Trophoblast cell (in vitro differentiated cells and primary cell): ENCODE results near the gene DIAPH2.
A peak's percentile ranks its signal among the peaks of the same experiment; 100 is the strongest.

Experiments
- DNase-seq, 2 donors: peaks; one replicate each; pipeline ENCODE4 v3.0.0-alpha.2; 2016
- H2AFZ ChIP-seq: 2 replicates; pipeline ENCODE4 v1.6.1; 2013; ENCODE audit warnings: low read length, moderate library complexity, mild to moderate bottlenecking; ENCODE audit not compliant: insufficient read depth, poor library complexity
- H2AK5ac ChIP-seq: 2 replicates; pipeline ENCODE4 v1.6.1; 2013; ENCODE audit warnings: mild to moderate bottlenecking, low read length
- H2BK120ac ChIP-seq: 2 replicates; pipeline ENCODE4 v1.6.1; 2013; ENCODE audit warnings: low read length, mild to moderate bottlenecking, moderate library complexity; ENCODE audit not compliant: insufficient read depth, poor library complexity
- H2BK12ac ChIP-seq: 2 replicates; pipeline ENCODE4 v1.6.1; 2013; ENCODE audit warnings: mild to moderate bottlenecking, low read length, moderate library complexity
- H2BK5ac ChIP-seq: 2 replicates; pipeline ENCODE4 v1.6.1; 2013; ENCODE audit warnings: low read length, low read depth, moderate library complexity, mild to moderate bottlenecking; ENCODE audit not compliant: poor library complexity
- H3K14ac ChIP-seq: 2 replicates; pipeline ENCODE4 v1.6.1; 2013; ENCODE audit warnings: mild to moderate bottlenecking, low read length
- H3K18ac ChIP-seq: 2 replicates; pipeline ENCODE4 v1.6.1; 2013; ENCODE audit warnings: mild to moderate bottlenecking, low read length
- H3K23ac ChIP-seq: 2 replicates; pipeline ENCODE4 v1.6.1; 2013; ENCODE audit warnings: low read length
- H3K27ac ChIP-seq: 2 replicates; pipeline ENCODE4 v1.5.1; 2013; ENCODE audit warnings: low read depth, mild to moderate bottlenecking, inconsistent platforms, low read length, moderate library complexity
- H3K27me3 ChIP-seq: 2 replicates; pipeline ENCODE4 v1.6.1; 2013; ENCODE audit warnings: inconsistent platforms, mild to moderate bottlenecking, low read length, moderate library complexity; ENCODE audit not compliant: insufficient read depth
- H3K36me3 ChIP-seq, 2 experiments: 1 replicate in 1 of 2; 2 replicates in 1 of 2; pipeline ENCODE4 v1.6.1; 2013; ENCODE audit warnings: low read length in 2 of 2, mild to moderate bottlenecking in 2 of 2, moderate library complexity in 1 of 2; ENCODE audit not compliant: insufficient read depth in 2 of 2, control insufficient read depth in 1 of 2
- H3K4ac ChIP-seq: 2 replicates; pipeline ENCODE4 v1.6.1; 2013; ENCODE audit warnings: low read depth, mild to moderate bottlenecking, low read length, moderate library complexity
- H3K4me1 ChIP-seq, 2 experiments: 1 replicate in 1 of 2; 2 replicates in 1 of 2; pipeline ENCODE4 v1.6.1; 2013; ENCODE audit warnings: low read length in 2 of 2, mild to moderate bottlenecking in 2 of 2, moderate library complexity in 1 of 2; ENCODE audit not compliant: insufficient read depth in 2 of 2, control insufficient read depth in 1 of 2
- H3K4me2 ChIP-seq: 2 replicates; pipeline ENCODE4 v1.6.1; 2013; ENCODE audit warnings: inconsistent platforms, mild to moderate bottlenecking, low read length, moderate library complexity
- H3K4me3 ChIP-seq: 2 replicates; pipeline ENCODE4 v1.5.1; 2013; ENCODE audit warnings: mild to moderate bottlenecking, low read depth, low read length, inconsistent platforms
- H3K79me1 ChIP-seq: one replicate; pipeline ENCODE4 v1.6.1; 2013; ENCODE audit warnings: low read length
- H3K79me2 ChIP-seq: 2 replicates; pipeline ENCODE4 v1.6.1; 2013; ENCODE audit warnings: low read length, mild to moderate bottlenecking; ENCODE audit not compliant: control insufficient read depth, insufficient read depth, poor library complexity
- H3K9ac ChIP-seq: 2 replicates; pipeline ENCODE4 v1.6.1; 2013; ENCODE audit warnings: mild to moderate bottlenecking, low read length
- H3K9me3 ChIP-seq: 2 replicates; pipeline ENCODE4 v1.6.1; 2013; ENCODE audit warnings: low read depth, mild to moderate bottlenecking, control low read depth, inconsistent platforms, low read length; ENCODE audit not compliant: insufficient read depth
- H4K12ac ChIP-seq: 2 replicates; pipeline ENCODE4 v1.6.1; 2013; ENCODE audit warnings: low read depth, mild to moderate bottlenecking, low read length, moderate library complexity
- H4K8ac ChIP-seq: 2 replicates; pipeline ENCODE4 v1.6.1; 2013; ENCODE audit warnings: low read depth, mild to moderate bottlenecking, low read length, moderate library complexity
- H4K91ac ChIP-seq: one replicate; pipeline ENCODE4 v1.6.1; 2013; ENCODE audit warnings: low read depth, mild to moderate bottlenecking, low read length, moderate library complexity
- WGBS: extraction: QIAGEN DNeasy Blood & Tissue Kit; methylation state at CpG from one replicate; pipeline ENCODE4 v1.1.7; 2013; ENCODE audit warnings: missing lambda C conversion rate; ENCODE audit not compliant: insufficient read length, insufficient coverage; ENCODE audit errors: extremely low coverage; 5-methylcytosine and 5-hydroxymethylcytosine counted together

DIAPH2 gene

GRCh38 chrX:97531825-97532224 lies 847.2 kb downstream of the DIAPH2 start:
- no peak overlapping the region for H2BK5ac ChIP-seq
- no peak overlapping the region for H2BK12ac ChIP-seq
- H4K8ac ChIP-seq, result no peak overlapping the region
- H3K14ac ChIP-seq, result no peak overlapping the region
- no peaks in the 10 kb centered on the region for H3K36me3 ChIP-seq
- no CpG with 5 or more reads among the region's 3 CpGs for WGBS
- no peaks in the 10 kb centered on the region for H3K27me3 ChIP-seq
- H3K4me2 ChIP-seq, result no peak overlapping the region
- H3K23ac ChIP-seq, result no peak overlapping the region
- no peak overlapping the region for H3K27ac ChIP-seq
- DNase-seq, result no peak
- no peak overlapping the region for H4K12ac ChIP-seq
- H2AK5ac ChIP-seq, result no peak overlapping the region
- no peak overlapping the region for H3K4me3 ChIP-seq
- no peak overlapping the region for H3K4ac ChIP-seq
- no peaks in the 10 kb centered on the region for H3K79me1 ChIP-seq
- H3K79me2 ChIP-seq, result no peaks in the 10 kb centered on the region
- H3K9ac ChIP-seq, result no peak overlapping the region
- no peak overlapping the region for H2AFZ ChIP-seq
- no peak overlapping the region for H4K91ac ChIP-seq
- H3K4me1 ChIP-seq, result no peaks in the 10 kb centered on the region
- H3K9me3 ChIP-seq, result no peaks in the 10 kb centered on the region
- H3K18ac ChIP-seq, result no peak overlapping the region
- H2BK120ac ChIP-seq, result no peak overlapping the region

GRCh38 chrX:97538745-97539144 lies 854.1 kb downstream of the DIAPH2 start:
- H3K79me2 ChIP-seq, result no peaks in the 10 kb centered on the region
- H3K27ac ChIP-seq, result no peak overlapping the region
- no peak overlapping the region for H2AK5ac ChIP-seq
- H3K18ac ChIP-seq, result no peak overlapping the region
- no peak overlapping the region for H2BK12ac ChIP-seq
- H2BK5ac ChIP-seq, result no peak overlapping the region
- H3K4me2 ChIP-seq, result no peak overlapping the region
- H3K9ac ChIP-seq, result no peak overlapping the region
- H2BK120ac ChIP-seq, result no peak overlapping the region
- no peak overlapping the region for H4K91ac ChIP-seq
- no peak overlapping the region for H3K4me3 ChIP-seq
- no peak overlapping the region for H3K14ac ChIP-seq
- no peaks in the 10 kb centered on the region for H3K36me3 ChIP-seq
- DNase-seq, result no peak
- no peak overlapping the region for H4K8ac ChIP-seq
- H4K12ac ChIP-seq, result no peak overlapping the region
- no peak overlapping the region for H3K4ac ChIP-seq
- WGBS, result no CpG with 5 or more reads among the region's 3 CpGs
- no peaks in the 10 kb centered on the region for H3K4me1 ChIP-seq
- H3K27me3 ChIP-seq, result no peaks in the 10 kb centered on the region
- no peak overlapping the region for H2AFZ ChIP-seq
- no peaks in the 10 kb centered on the region for H3K79me1 ChIP-seq
- no peaks in the 10 kb centered on the region for H3K9me3 ChIP-seq
- H3K23ac ChIP-seq, result no peak overlapping the region

- Histone ChIP-seq H2BK12ac (no peak overlapping the region), H3K18ac (no peak overlapping the region), H3K4me2 (no peak overlapping the region), H2AK5ac (no peak overlapping the region), H3K36me3 (no peaks in the 10 kb centered on the region), H4K12ac (no peak overlapping the region), H3K4me3 (no peak overlapping the region), H2AFZ (no peak overlapping the region), H3K9ac (no peak overlapping the region), H3K79me1 (no peaks in the 10 kb centered on the region), H4K8ac (no peak overlapping the region), H3K27ac (no peak overlapping the region), H3K9me3 (no peaks in the 10 kb centered on the region), H2BK120ac (no peak overlapping the region), H3K27me3 (no peaks in the 10 kb centered on the region), H4K91ac (no peak overlapping the region), H3K4me1 (no peaks in the 10 kb centered on the region), H3K23ac (no peak overlapping the region), H3K79me2 (no peaks in the 10 kb centered on the region), H3K14ac (no peak overlapping the region), H3K4ac (no peak overlapping the region), H2BK5ac (no peak overlapping the region)
- WGBS, result no CpG with 5 or more reads among the region's 2 CpGs
- DNase-seq, result peak in 1 of 2 donors; percentile 14
Measured at GRCh38 chrX:97539970-97540519, 855.4 kb downstream of the DIAPH2 start.

- Histone ChIP-seq H3K14ac (no peak overlapping the region), H4K8ac (no peak overlapping the region), H3K79me2 (no peaks in the 10 kb centered on the region), H3K4me2 (no peak overlapping the region), H3K4me1 (no peaks in the 10 kb centered on the region), H4K12ac (no peak overlapping the region), H2AFZ (no peak overlapping the region), H3K18ac (no peak overlapping the region), H3K9me3 (no peaks in the 10 kb centered on the region), H3K27ac (peak overlapping the region; percentile 17), H3K23ac (no peak overlapping the region), H3K4me3 (no peak overlapping the region), H3K27me3 (no peaks in the 10 kb centered on the region), H2AK5ac (no peak overlapping the region), H2BK12ac (no peak overlapping the region), H2BK120ac (no peak overlapping the region), H3K4ac (no peak overlapping the region), H3K9ac (no peak overlapping the region), H3K36me3 (no peaks in the 10 kb centered on the region), H4K91ac (no peak overlapping the region), H2BK5ac (no peak overlapping the region), H3K79me1 (no peaks in the 10 kb centered on the region)
- DNase-seq, result peak in 1 of 2 donors; percentile 13
- WGBS, result no CpG with 5 or more reads among the region's 3 CpGs
Measured at GRCh38 chrX:97547877-97548578, 863.4 kb downstream of the DIAPH2 start.
